HG03066 (cell line): ENCODE data around the gene SORBS2.
"Not testable (repeated sequence)": the region's sequence is repeated elsewhere in the genome, so short reads cannot be mapped to it uniquely, and the experiment has no call there.

Experiments used
- ATAC-seq: cut with Tn5 transposase; IDR thresholded peaks from one replicate; pipeline ENCODE4 v1.9.1; 2021; ENCODE audit warnings: low read depth; ENCODE audit not compliant: unreplicated experiment

Gene SORBS2

GRCh38 chr4:185716577-185717376 lies 95.2 kb downstream of the SORBS2 start:
- no peak for ATAC-seq

DNA sequence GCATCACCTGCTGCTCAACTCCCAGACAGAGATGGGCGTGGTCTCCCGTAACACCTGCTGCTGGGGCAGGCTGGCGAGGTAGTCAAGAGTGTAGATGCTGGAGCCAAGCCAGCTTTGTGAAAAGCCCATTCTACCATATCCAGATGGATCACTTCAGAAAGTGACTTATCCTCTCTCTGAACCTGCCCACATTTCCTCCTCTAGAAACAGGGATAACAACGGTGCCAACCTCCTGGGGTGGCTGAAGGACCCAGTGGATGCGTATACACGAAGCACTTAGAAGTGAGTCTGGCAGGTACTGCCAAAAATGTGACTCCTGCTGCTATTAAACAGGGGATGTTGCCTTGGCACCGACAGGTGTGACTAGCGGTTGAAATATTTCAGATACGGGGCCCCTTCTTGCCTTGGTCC lies 95.8 kb downstream of the SORBS2 start:
- ATAC-seq = no peak

GRCh38 chr4:185714524-185714923 lies 97.5 kb downstream of the SORBS2 start:
- ATAC-seq = not testable (repeated sequence)

- ATAC-seq = no peak
These were observed 98.3 kb downstream of the SORBS2 start for GRCh38 chr4:185713731-185714130.

DNA sequence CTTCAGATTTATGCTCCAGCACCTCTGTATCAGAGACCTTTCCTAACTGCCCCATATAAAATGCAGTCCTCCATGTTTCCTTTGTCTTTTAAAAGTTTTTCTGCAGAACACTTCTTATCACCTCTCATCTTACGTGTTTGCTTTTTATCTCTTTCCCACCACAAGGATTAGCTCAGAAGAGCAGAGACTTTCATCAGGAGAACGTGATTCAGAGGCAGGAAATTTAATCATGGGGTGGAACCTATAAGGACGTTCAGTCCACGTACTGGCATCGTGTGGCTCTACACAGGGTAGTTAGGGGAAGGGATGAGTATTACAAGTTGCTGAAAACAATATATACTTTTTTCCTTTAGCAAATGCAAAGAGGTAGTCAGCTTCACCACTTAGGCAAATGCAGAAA lies 98.7 kb downstream of the SORBS2 start:
- ATAC-seq = no peak

DNA sequence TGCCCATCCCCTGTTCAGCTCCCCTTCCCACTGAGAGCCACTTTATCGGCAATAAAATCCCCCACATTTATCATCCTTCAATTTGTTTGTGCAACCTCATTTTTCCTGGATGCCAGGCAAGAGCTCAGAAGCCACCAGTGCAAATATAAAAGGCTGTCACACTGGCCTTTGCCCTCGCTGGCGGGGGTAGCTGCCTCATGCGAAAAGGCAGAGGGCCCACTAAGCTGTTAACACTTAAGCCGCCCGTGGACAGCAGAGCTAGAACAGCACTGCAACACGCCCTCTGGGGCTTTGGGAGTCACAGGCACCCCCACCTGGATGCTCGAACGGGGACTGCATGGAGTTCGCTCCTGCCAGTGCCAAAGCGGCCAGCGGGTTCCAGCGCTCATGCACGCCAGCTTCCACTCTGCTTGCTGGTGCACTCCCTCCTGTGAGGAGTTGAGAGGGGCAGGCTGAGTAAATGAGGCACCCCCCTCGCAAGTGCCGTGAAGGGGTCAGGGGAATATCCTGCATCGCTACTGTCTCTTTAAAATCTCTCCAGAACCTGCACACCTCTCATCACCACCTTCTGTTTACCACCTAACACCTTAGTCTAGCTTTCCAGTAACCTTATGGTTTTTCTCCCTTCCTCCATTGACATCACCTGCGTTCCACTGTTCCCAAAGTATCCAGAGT lies 99.5 kb downstream of the SORBS2 start:
- no peak for ATAC-seq

DNA sequence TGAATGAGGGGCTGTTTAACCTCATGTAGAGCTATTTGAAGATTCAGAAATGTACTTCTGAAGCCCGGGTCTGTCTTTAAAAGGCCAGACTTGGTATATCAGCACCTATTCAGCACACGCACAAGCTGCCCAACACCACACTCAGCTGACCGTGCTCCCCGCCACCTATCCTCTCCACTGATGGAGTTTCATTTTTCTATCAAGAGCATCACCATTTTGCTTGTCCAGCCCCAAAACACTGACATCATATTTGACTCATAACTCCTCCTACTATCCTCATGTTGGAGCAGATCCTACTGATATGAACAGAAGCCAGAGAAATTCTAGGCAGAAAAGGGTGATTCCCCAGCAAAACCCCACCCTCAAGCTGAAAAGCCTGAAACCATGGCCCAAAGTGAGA lies 100.3 kb downstream of the SORBS2 start:
- no peak for ATAC-seq

- no peak for ATAC-seq
These were observed 101.5 kb downstream of the SORBS2 start for GRCh38 chr4:185710487-185710995.

GRCh38 chr4:185709802-185710486 lies 102.0 kb downstream of the SORBS2 start:
- ATAC-seq = no peak

DNA sequence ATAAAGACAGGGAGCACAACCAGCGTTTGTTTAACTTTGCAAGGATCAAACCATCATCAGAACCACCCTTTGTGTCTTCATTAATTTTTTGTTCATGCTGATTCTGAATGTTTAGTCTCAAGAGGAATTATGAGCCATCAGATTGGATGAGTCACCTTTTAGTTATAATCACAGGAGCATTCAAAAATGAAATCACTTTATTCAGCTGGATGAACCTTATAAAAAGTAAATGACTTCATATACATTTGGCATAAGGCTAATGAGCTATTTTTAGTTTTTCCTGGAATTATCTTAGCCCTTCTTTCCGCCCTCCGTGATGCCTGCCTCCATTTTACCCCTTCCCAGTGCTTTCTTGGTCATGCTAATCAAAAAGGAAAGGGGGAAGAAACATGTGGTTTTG lies 103.6 kb downstream of the SORBS2 start:
- no peak for ATAC-seq

DNA sequence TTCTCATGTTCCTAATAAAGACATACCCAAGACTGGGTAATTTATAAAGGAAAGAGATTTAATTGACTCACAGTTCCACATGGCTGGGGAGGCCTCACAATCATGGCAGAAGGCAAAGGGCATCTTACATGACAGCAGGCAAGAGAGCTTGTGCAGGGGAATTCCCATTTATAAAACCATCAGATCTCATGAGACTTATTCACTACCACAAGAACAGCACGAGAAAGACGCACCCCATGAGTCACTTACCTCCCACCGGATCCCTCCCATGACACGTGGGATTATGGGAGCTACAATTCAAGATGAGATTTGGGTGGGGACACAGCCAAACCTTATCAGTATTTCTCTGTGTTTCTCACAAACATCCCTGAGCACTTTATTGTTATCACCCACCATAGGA lies 104.4 kb downstream of the SORBS2 start:
- ATAC-seq = not testable (repeated sequence)

DNA sequence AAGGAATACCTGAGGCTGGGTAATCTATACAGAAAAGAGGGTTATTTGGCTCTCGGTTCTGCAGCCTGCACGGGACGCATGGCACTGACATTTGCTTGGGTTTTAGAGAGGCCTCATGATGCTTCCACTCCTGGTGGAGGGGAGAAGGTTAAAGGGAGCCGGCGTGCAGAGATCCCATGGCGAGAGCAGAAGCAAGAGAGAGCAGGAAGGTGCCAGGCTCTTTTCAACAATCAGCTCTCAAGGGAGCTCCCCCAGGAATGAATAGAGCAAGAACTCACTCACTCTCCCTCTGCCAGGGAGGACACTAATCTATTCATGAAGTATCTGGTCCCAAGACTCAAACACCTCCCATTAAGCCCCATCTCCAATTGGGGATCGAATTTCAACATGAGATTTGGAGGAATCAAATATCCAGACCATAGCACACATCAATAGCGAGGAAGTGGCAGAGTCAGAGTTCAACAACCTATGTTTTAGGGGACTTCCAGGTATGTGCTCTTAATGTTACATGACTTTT lies 109.8 kb downstream of the SORBS2 start:
- ATAC-seq = no peak

DNA sequence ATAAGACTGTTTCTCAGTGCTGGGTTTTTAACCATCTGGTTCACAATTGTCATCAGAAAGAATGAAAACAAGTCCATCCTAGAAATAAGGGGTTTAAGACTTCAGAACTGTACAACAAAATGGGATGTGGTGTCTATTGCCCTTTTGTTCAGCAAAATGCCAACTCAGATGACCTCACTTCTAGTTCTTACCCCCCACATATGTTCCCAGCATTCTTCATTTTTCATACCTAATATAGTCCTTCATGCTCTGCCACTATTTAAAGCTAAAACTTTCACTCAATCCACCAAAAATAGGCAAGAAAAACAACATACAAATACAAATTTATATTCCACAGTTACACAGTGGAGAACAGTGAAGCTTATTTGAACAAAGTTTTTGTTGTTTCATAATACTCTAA lies 111.4 kb downstream of the SORBS2 start:
- ATAC-seq = no peak

DNA sequence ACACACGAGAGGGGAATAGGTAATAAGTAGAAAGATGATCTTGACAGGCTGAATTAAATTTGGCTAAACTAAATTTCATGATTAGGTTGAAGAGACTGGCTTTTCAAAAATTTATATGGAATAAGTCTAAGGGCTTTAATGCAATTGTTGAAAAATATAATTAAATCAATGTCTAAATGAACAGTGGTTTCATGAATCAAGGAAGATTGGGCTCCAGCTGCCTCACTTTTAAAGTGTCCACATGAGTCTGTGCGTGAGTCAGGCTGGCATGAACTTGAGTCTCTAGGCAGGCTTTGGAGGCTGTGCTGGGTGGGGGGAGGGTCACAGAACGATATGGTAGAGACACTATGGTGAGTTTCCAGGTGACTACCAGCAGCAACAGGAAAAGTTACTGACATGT lies 111.9 kb downstream of the SORBS2 start:
- ATAC-seq = no peak

GRCh38 chr4:185697488-185697887 lies 114.5 kb downstream of the SORBS2 start:
- ATAC-seq = no peak

DNA sequence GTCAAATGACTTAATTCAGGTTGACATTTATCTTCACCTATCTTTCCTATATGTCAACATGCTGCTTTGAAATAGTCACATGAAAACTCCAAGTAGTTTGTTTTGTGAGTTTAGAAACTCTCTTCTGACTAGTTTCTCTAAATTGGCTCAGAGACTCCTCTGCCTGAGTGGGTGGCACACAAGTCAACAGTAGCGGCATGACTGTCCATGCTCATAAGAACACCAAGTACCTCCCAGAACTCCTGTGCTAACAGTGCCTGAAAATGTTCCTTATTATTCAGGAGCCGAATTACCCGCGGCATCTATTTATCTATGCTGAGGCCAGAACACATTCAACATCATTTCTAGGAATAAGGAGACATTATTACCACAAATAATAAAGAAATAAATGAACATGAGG lies 116.3 kb downstream of the SORBS2 start:
- ATAC-seq = no peak

GRCh38 chr4:185693548-185694215 lies 118.3 kb downstream of the SORBS2 start:
- ATAC-seq = no peak

- no peak for ATAC-seq
These were observed 122.6 kb downstream of the SORBS2 start for GRCh38 chr4:185689407-185689806.

- ATAC-seq = no peak
These were observed 126.2 kb downstream of the SORBS2 start for GRCh38 chr4:185685804-185686203.

DNA sequence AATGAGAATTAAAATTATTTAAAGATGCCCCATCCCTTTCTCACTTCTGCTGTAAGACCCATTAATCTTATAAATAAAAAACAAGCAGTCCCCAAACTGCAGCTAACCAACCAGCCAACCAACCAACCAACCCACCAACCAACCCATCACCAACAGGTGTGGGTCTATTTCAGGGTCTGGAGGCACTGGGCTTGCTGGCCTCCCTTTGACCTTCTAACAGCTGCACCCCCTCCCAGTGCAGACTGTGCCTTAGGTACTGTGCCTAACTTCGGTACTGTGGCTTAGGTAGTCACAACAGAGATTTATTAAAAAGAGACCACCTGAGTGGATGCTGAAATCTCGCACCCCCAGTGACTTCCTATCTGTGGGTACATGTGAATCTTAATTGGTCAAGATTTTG lies 128.1 kb downstream of the SORBS2 start:
- ATAC-seq = no peak

- ATAC-seq = no peak
These were observed 128.8 kb downstream of the SORBS2 start for GRCh38 chr4:185683222-185683621.
